ENCODE data around the gene DLGAP1.
A peak's percentile ranks its signal among the peaks of the same experiment; 100 is the strongest.

DNA sequence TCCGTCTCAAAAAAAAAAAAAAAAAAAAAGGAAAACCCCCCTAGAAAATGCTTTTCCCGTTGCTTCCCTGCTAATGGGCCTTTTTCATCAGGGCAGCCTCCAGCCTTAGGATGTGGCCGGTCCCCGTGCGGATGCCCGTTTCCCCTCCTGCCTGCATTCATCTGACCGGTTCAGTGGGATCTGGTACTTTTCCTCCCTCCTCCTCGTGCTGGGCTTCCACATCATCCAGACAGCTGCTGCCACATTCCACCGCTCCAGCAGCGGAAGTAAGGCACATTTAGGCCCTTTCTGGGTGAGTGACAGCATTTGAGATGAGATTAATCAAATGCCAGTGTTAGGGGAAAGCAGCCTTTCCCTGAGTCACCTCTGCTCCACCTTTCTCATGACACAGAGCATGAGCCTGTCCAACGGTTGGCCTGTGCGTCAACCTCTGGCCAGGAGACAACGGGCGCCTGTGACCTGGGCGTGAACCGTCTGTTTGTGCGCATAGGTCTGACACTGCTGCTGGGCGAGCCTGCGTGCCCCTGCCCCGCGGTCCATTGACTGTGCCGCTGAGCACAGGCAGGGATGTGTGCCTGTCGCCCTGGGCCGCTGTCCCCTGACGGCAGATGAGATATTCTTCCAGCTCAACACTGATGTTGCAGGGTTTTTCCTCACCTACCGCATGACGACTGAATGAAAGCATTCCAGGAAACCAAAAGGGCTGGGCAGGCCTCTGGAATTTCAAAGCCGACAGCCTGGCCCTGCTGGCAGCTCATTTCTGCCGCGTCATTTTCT, 831.1 kb downstream of the DLGAP1 start:
- TF ChIP-seq, protein P1, sequence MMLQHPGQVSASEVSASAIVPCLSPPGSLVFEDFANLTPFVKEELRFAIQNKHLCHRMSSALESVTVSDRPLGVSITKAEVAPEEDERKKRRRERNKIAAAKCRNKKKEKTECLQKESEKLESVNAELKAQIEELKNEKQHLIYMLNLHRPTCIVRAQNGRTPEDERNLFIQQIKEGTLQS (IDR thresholded peaks at IDR 0.05), result peak; percentile 49
- TF ChIP-seq HNF4G (IDR thresholded peaks at IDR 0.05) (peak; percentile 25), SP1 (IDR thresholded peaks at IDR 0.05) (peak; percentile 98), JUND (IDR thresholded peaks at IDR 0.05) (peak in 1 of 2 donors; percentile 84), FOXA1 (IDR thresholded peaks at IDR 0.05) (peak; percentile 34), RXRA (IDR thresholded peaks at IDR 0.05) (peak; percentile 99), GABPA (IDR thresholded peaks at IDR 0.05 in 1 of 2, conservative IDR thresholded peaks at IDR 0.05 in 1 of 2) (peak in 1 of 2 donors; percentile 13), YY1 (IDR thresholded peaks at IDR 0.05) (peak; percentile 89), RAD21 (IDR thresholded peaks at IDR 0.05) (peak in 1 of 2 donors; percentile 53)
- TF ChIP-seq, protein P2, sequence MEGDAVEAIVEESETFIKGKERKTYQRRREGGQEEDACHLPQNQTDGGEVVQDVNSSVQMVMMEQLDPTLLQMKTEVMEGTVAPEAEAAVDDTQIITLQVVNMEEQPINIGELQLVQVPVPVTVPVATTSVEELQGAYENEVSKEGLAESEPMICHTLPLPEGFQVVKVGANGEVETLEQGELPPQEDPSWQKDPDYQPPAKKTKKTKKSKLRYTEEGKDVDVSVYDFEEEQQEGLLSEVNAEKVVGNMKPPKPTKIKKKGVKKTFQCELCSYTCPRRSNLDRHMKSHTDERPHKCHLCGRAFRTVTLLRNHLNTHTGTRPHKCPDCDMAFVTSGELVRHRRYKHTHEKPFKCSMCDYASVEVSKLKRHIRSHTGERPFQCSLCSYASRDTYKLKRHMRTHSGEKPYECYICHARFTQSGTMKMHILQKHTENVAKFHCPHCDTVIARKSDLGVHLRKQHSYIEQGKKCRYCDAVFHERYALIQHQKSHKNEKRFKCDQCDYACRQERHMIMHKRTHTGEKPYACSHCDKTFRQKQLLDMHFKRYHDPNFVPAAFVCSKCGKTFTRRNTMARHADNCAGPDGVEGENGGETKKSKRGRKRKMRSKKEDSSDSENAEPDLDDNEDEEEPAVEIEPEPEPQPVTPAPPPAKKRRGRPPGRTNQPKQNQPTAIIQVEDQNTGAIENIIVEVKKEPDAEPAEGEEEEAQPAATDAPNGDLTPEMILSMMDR (IDR thresholded peaks at IDR 0.05; ENCODE audit: low read depth, low read length, missing input control), result no peak
- TF ChIP-seq, protein P3, sequence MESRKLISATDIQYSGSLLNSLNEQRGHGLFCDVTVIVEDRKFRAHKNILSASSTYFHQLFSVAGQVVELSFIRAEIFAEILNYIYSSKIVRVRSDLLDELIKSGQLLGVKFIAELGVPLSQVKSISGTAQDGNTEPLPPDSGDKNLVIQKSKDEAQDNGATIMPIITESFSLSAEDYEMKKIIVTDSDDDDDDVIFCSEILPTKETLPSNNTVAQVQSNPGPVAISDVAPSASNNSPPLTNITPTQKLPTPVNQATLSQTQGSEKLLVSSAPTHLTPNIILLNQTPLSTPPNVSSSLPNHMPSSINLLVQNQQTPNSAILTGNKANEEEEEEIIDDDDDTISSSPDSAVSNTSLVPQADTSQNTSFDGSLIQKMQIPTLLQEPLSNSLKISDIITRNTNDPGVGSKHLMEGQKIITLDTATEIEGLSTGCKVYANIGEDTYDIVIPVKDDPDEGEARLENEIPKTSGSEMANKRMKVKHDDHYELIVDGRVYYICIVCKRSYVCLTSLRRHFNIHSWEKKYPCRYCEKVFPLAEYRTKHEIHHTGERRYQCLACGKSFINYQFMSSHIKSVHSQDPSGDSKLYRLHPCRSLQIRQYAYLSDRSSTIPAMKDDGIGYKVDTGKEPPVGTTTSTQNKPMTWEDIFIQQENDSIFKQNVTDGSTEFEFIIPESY (IDR thresholded peaks at IDR 0.05), result peak; percentile 58
- TF ChIP-seq, protein P4, sequence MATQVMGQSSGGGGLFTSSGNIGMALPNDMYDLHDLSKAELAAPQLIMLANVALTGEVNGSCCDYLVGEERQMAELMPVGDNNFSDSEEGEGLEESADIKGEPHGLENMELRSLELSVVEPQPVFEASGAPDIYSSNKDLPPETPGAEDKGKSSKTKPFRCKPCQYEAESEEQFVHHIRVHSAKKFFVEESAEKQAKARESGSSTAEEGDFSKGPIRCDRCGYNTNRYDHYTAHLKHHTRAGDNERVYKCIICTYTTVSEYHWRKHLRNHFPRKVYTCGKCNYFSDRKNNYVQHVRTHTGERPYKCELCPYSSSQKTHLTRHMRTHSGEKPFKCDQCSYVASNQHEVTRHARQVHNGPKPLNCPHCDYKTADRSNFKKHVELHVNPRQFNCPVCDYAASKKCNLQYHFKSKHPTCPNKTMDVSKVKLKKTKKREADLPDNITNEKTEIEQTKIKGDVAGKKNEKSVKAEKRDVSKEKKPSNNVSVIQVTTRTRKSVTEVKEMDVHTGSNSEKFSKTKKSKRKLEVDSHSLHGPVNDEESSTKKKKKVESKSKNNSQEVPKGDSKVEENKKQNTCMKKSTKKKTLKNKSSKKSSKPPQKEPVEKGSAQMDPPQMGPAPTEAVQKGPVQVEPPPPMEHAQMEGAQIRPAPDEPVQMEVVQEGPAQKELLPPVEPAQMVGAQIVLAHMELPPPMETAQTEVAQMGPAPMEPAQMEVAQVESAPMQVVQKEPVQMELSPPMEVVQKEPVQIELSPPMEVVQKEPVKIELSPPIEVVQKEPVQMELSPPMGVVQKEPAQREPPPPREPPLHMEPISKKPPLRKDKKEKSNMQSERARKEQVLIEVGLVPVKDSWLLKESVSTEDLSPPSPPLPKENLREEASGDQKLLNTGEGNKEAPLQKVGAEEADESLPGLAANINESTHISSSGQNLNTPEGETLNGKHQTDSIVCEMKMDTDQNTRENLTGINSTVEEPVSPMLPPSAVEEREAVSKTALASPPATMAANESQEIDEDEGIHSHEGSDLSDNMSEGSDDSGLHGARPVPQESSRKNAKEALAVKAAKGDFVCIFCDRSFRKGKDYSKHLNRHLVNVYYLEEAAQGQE (IDR thresholded peaks at IDR 0.05), result peak; percentile 92

Data from liver (tissue), 3 donors.